Neural progenitor cell (in vitro differentiated cells): Measurements from ENCODE around the gene TRIM15. TPM values are rescaled to one million over a fixed set of nuclear protein-coding genes. Genes with fewer than 3 reads are reported as not detected.

ENCODE experiments used
- DNase-seq: peaks from one replicate; pipeline ENCODE4 v3.0.0-alpha.2; 2016; ENCODE audit warnings: low spot score
- H2AFZ ChIP-seq: fragments of 200-600 bp; sonication (generic); replicated peaks from 2 replicates; pipeline ENCODE4 v1.6.1; 2016; ENCODE audit warnings: antibody characterized with exemption
- H3F3A ChIP-seq: fragments of 200-600 bp; sonication (generic); 2 replicates; pipeline ENCODE4 v1.6.1; 2016; ENCODE audit warnings: antibody characterized with exemption, low read depth
- H3K27ac ChIP-seq: fragments of 200-600 bp; sonication (generic); 2 replicates; pipeline ENCODE4 v1.5.1; 2016; ENCODE audit warnings: mild to moderate bottlenecking
- H3K27me3 ChIP-seq: fragments of 200-600 bp; sonication (generic); 2 replicates; pipeline ENCODE4 v1.6.1; 2016; ENCODE audit warnings: mild to moderate bottlenecking, moderate library complexity
- H3K36me3 ChIP-seq: fragments of 200-600 bp; sonication (generic); 2 replicates; pipeline ENCODE4 v1.5.1; 2016
- H3K4me1 ChIP-seq: fragments of 200-600 bp; sonication (generic); 2 replicates; pipeline ENCODE4 v1.6.1; 2016; ENCODE audit warnings: mixed run types
- H3K4me2 ChIP-seq: fragments of 200-600 bp; sonication (generic); 2 replicates; pipeline ENCODE4 v1.6.1; 2016
- H3K4me3 ChIP-seq: fragments of 200-600 bp; sonication (generic); 2 replicates; pipeline ENCODE4 v1.5.1; 2016
- H3K79me2 ChIP-seq: fragments of 200-600 bp; sonication (generic); 2 replicates; pipeline ENCODE4 v1.6.1; 2016; ENCODE audit warnings: low read depth
- H3K9ac ChIP-seq: fragments of 200-600 bp; sonication (generic); 2 replicates; pipeline ENCODE4 v1.6.1; 2016
- H3K9me3 ChIP-seq: fragments of 200-600 bp; sonication (generic); 2 replicates; pipeline ENCODE4 v1.5.1; 2016; ENCODE audit warnings: low read depth
- H4K20me1 ChIP-seq: fragments of 200-600 bp; sonication (generic); 2 replicates; pipeline ENCODE4 v1.6.1; 2016; ENCODE audit warnings: low read depth
- H3K27ac Mint-ChIP-seq: 3 replicates; pipeline ENCODE4 v1.8.0; 2021; ENCODE audit warnings: mixed read lengths
- H3K27me3 Mint-ChIP-seq: 2 replicates; pipeline ENCODE4 v1.8.0; 2022; ENCODE audit warnings: low read depth, mild to moderate bottlenecking, inconsistent platforms, moderate library complexity, mixed read lengths; ENCODE audit not compliant: insufficient read depth
- H3K36me3 Mint-ChIP-seq: 3 replicates; pipeline ENCODE4 v1.8.0; 2021; ENCODE audit warnings: mixed read lengths
- H3K4me1 Mint-ChIP-seq: 3 replicates; pipeline ENCODE4 v1.8.0; 2021; ENCODE audit warnings: mixed read lengths
- H3K4me3 Mint-ChIP-seq: 3 replicates; pipeline ENCODE4 v1.8.0; 2021; ENCODE audit warnings: mild to moderate bottlenecking, moderate library complexity, mixed read lengths
- H3K9me3 Mint-ChIP-seq: 3 replicates; pipeline ENCODE4 v1.8.0; 2020; ENCODE audit warnings: mixed read lengths
- EZH2 ChIP-seq: fragments of 200-600 bp; sonication (generic); IDR thresholded peaks from 2 replicates; pipeline ENCODE4 v1.6.1; 2017; ENCODE audit warnings: antibody characterized with exemption, mild to moderate bottlenecking, moderate library complexity
- EZH2phosphoT487 ChIP-seq: fragments of 200-600 bp; sonication (generic); IDR thresholded peaks from 2 replicates; pipeline ENCODE4 v1.6.1; 2017; ENCODE audit warnings: antibody characterized with exemption
- total RNA-seq: library from RNA; depleted of rRNA; stranded (reverse); fragments of >200 nt; gene quantifications from 2 replicates; pipeline ENCODE4 v1.2.3, GENCODE V29; 2015; ENCODE audit warnings: low replicate concordance
- TF ChIP-seq, protein P1 (sequence below): fragments of 200-600 bp; sonication (generic); IDR thresholded peaks from 2 replicates; pipeline ENCODE4 v1.5.1; 2017; ENCODE audit warnings: antibody characterized with exemption, mild to moderate bottlenecking

Gene TRIM15
- total RNA-seq, 1 donor from 2014 or later = not detected

DNA sequence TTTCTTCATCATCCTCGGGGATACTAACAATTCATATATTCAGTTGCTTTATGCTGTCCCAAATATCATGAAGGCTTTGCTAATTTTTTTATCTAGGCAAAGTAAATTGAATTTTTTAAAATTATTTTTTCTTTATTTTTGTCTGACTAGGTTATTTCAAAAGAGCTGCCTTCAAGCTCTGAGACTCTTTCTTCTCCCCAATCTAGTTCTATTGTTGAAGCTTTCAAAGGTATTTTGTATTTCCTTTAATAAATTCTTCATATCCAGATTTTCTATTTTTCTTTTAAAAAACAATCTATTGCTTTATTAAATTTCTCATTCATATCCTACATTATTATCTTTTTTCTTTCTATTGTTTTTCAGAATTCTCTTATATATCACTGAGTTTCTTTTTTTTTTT, 16.8 kb downstream of the TRIM15 start:
- H2AFZ ChIP-seq = no peak overlapping the region
- H3K4me1 ChIP-seq = no peaks in the 10 kb centered on the region
- no peaks in the 10 kb centered on the region for H3F3A ChIP-seq
- H3K4me1 Mint-ChIP-seq = no peaks in the 10 kb centered on the region
- peaks cover 8% of the 10 kb centered on the region for H3K27me3 Mint-ChIP-seq
- no peak overlapping the region for H3K4me2 ChIP-seq
- H3K9ac ChIP-seq = no peak overlapping the region
- H3K36me3 ChIP-seq = no peaks in the 10 kb centered on the region
- H3K4me3 Mint-ChIP-seq = no peak overlapping the region
- no peaks in the 10 kb centered on the region for H4K20me1 ChIP-seq
- H3K79me2 ChIP-seq = no peaks in the 10 kb centered on the region
- TF ChIP-seq EZH2phosphoT487 (no peak), EZH2 (no peak)
- TF ChIP-seq, protein P1, sequence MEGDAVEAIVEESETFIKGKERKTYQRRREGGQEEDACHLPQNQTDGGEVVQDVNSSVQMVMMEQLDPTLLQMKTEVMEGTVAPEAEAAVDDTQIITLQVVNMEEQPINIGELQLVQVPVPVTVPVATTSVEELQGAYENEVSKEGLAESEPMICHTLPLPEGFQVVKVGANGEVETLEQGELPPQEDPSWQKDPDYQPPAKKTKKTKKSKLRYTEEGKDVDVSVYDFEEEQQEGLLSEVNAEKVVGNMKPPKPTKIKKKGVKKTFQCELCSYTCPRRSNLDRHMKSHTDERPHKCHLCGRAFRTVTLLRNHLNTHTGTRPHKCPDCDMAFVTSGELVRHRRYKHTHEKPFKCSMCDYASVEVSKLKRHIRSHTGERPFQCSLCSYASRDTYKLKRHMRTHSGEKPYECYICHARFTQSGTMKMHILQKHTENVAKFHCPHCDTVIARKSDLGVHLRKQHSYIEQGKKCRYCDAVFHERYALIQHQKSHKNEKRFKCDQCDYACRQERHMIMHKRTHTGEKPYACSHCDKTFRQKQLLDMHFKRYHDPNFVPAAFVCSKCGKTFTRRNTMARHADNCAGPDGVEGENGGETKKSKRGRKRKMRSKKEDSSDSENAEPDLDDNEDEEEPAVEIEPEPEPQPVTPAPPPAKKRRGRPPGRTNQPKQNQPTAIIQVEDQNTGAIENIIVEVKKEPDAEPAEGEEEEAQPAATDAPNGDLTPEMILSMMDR = no peak
- no peak overlapping the region for H3K27ac Mint-ChIP-seq
- H3K4me3 ChIP-seq = no peak overlapping the region
- H3K9me3 Mint-ChIP-seq = peaks cover 17% of the 10 kb centered on the region
- DNase-seq = no peak
- H3K9me3 ChIP-seq = peaks cover 8% of the 10 kb centered on the region
- peaks cover 32% of the 10 kb centered on the region for H3K27me3 ChIP-seq
- H3K36me3 Mint-ChIP-seq = peaks cover 14% of the 10 kb centered on the region
- no peak overlapping the region for H3K27ac ChIP-seq

DNA sequence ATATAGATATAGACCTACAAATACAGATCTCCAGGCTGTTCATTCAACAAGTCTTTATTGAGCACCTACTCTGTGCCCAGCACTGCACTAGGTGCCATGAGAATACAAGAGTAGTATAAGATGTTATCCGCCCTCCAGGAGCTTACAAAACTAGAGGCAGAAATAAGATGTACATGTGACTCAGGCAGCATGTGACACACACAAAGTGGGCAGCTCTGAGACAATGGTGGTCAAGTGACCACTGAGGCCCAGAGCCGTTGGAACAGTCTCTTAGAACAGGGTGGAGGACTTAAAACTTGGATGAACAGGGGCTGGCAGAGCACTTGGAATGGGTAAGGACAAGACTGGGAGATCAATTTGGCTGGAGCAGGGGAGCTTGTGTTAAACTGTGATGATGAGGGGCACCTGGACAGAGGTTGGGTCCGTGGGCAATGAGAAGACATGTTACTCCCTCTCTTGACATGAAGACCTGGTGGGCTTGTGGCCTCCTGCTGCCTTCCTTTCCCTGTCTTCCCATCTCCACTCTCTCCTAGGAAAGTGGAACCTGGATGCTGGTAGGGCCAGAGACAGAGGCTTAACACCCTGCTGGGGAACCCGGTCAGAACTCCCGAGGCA, 21.2 kb downstream of the TRIM15 start:
- Histone ChIP-seq H4K20me1 (no peaks in the 10 kb centered on the region), H3K4me2 (no peak overlapping the region), H3K36me3 (no peaks in the 10 kb centered on the region), H3K4me1 (no peaks in the 10 kb centered on the region), H3K27ac (no peak overlapping the region), H2AFZ (no peak overlapping the region), H3K9ac (no peak overlapping the region), H3K27me3 (no peaks in the 10 kb centered on the region), H3K4me3 (no peak overlapping the region), H3K9me3 (peaks cover 6% of the 10 kb centered on the region), H3F3A (no peaks in the 10 kb centered on the region), H3K79me2 (no peaks in the 10 kb centered on the region)
- H3K36me3 Mint-ChIP-seq = peaks cover 45% of the 10 kb centered on the region
- H3K27me3 Mint-ChIP-seq = peaks cover 16% of the 10 kb centered on the region
- H3K9me3 Mint-ChIP-seq = peaks cover 14% of the 10 kb centered on the region
- no peak for DNase-seq
- H3K4me3 Mint-ChIP-seq = no peak overlapping the region
- H3K4me1 Mint-ChIP-seq = no peaks in the 10 kb centered on the region
- no peak overlapping the region for H3K27ac Mint-ChIP-seq
- TF ChIP-seq EZH2phosphoT487 = no peak
- TF ChIP-seq, protein P1 = no peak
- no peak for TF ChIP-seq EZH2

DNA sequence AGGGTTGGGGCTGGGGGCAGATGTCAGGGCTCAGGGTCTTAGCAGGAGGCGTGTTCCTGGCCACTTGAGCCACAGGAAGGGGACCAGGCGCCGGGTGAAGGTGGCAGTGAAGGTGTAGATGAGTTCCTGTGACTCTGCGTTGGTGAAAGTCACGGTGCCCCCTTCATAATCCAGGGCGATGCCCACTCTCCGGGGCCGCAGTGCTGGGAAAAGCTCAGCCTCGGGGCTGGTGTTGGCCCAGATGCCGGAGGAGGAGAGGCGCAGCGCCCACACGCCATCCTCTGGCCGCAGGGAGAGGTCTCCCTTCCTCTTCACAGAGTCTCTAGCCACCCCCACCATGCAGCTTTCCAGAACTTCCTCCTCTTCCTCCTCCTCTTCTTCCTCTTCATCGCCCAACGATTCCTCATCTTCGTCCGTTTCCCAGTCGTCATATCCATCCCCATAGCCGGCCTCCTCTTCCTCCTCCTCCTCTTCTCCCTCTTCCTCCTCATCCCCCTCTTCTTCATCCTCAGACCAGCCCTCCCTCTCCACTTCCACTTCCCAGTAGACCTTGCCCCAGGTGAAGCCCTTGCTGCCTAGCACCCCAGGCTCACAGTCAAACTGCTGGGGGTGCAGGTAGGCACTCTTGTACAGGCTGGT, 22.6 kb downstream of the TRIM15 start:
- Histone ChIP-seq H3K27me3 (no peaks in the 10 kb centered on the region), H3F3A (no peaks in the 10 kb centered on the region), H3K9me3 (no peaks in the 10 kb centered on the region), H2AFZ (no peak overlapping the region), H3K27ac (no peak overlapping the region), H3K4me1 (no peaks in the 10 kb centered on the region), H3K4me3 (no peak overlapping the region), H3K36me3 (no peaks in the 10 kb centered on the region), H3K9ac (no peak overlapping the region), H4K20me1 (no peaks in the 10 kb centered on the region), H3K4me2 (no peak overlapping the region), H3K79me2 (no peaks in the 10 kb centered on the region)
- no peak for TF ChIP-seq EZH2
- TF ChIP-seq, protein P1 = no peak
- H3K4me1 Mint-ChIP-seq = no peaks in the 10 kb centered on the region
- no peak overlapping the region for H3K27ac Mint-ChIP-seq
- no peak overlapping the region for H3K4me3 Mint-ChIP-seq
- no peak for DNase-seq
- H3K27me3 Mint-ChIP-seq = peaks cover 15% of the 10 kb centered on the region
- H3K9me3 Mint-ChIP-seq = peaks cover 6% of the 10 kb centered on the region
- H3K36me3 Mint-ChIP-seq = peaks cover 53% of the 10 kb centered on the region
